ENCODE measurements around the gene SSH2.

DNA sequence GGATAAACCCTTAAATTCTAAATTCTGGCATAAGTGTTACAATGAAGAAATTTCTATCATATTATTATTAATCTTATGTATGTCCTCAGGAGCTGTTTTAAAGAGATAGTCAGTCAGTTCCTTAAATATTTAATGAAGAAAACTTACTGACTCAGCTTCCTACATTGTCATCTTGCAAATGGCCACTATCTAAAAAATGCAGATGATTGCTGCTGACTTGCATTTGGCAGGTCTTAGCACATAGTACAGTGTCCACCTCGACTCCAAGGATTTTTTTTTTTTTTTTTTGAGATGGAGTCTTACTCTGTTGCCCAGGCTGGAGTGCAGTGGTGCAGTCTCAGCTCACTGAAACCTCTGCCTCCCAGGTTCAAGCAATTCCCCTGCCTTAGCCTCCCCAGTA, 252.2 kb downstream of the SSH2 start:
- TF ChIP-seq, protein P1, sequence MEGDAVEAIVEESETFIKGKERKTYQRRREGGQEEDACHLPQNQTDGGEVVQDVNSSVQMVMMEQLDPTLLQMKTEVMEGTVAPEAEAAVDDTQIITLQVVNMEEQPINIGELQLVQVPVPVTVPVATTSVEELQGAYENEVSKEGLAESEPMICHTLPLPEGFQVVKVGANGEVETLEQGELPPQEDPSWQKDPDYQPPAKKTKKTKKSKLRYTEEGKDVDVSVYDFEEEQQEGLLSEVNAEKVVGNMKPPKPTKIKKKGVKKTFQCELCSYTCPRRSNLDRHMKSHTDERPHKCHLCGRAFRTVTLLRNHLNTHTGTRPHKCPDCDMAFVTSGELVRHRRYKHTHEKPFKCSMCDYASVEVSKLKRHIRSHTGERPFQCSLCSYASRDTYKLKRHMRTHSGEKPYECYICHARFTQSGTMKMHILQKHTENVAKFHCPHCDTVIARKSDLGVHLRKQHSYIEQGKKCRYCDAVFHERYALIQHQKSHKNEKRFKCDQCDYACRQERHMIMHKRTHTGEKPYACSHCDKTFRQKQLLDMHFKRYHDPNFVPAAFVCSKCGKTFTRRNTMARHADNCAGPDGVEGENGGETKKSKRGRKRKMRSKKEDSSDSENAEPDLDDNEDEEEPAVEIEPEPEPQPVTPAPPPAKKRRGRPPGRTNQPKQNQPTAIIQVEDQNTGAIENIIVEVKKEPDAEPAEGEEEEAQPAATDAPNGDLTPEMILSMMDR (IDR thresholded peaks at IDR 0.05) = no peak
- no peak for TF ChIP-seq POLR2A (IDR thresholded peaks at IDR 0.05)

Measured in ovary (tissue), 3 donors.